ENCODE data around the gene NSUN2.

DNA sequence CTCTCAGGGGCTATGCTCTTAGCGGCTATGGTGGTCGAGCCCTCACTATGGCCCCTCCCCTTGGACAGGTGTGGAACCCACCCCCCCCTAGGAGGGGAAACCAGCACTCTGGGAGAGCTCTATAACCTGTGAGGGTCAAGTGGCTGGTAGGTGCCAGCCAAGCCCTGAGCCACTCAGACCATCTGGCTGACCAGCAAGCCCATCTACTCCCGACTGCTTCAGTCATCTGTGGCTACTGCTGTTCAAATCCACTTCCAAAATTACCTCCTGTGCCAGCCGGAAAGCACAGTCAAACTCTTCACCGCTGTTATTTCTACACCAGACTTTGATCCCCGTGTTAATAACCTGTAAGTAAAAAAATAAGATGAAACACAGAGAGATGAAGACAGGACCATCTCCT is 28.5 kb downstream of the NSUN2 start:
- TF ChIP-seq, protein P1, sequence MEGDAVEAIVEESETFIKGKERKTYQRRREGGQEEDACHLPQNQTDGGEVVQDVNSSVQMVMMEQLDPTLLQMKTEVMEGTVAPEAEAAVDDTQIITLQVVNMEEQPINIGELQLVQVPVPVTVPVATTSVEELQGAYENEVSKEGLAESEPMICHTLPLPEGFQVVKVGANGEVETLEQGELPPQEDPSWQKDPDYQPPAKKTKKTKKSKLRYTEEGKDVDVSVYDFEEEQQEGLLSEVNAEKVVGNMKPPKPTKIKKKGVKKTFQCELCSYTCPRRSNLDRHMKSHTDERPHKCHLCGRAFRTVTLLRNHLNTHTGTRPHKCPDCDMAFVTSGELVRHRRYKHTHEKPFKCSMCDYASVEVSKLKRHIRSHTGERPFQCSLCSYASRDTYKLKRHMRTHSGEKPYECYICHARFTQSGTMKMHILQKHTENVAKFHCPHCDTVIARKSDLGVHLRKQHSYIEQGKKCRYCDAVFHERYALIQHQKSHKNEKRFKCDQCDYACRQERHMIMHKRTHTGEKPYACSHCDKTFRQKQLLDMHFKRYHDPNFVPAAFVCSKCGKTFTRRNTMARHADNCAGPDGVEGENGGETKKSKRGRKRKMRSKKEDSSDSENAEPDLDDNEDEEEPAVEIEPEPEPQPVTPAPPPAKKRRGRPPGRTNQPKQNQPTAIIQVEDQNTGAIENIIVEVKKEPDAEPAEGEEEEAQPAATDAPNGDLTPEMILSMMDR (conservative IDR thresholded peaks at IDR 0.05; ENCODE audit: low read depth, low read length) = no peak
- TF ChIP-seq MXI1 (IDR thresholded peaks at IDR 0.05; ENCODE audit: borderline replicate concordance, low read depth, low read length) (no peak), BHLHE40 (IDR thresholded peaks at IDR 0.05; ENCODE audit: low read depth, low read length) (no peak), POLR2A (IDR thresholded peaks at IDR 0.05; ENCODE audit: low read depth, low read length) (no peak)
